Liver (tissue), 9 donors: ENCODE measurements around the gene ZNF862. TPM values are rescaled to one million over a fixed set of nuclear protein-coding genes. Genes with fewer than 3 reads are reported as not detected.
A peak's percentile ranks its signal among the peaks of the same experiment; 100 is the strongest.

Experiments
- DNase-seq: peaks from one replicate; pipeline ENCODE4 v3.0.0-alpha.2; 2017; ENCODE audit warnings: low spot score
- H3K27ac ChIP-seq, 2 donors: one replicate each; pipeline ENCODE4 v1.7.0; 2013; ENCODE audit warnings: inconsistent platforms in 2 of 2, low read length in 2 of 2, control low read depth in 1 of 2, low read depth in 1 of 2, mild to moderate bottlenecking in 1 of 2
- H3K27me3 ChIP-seq, 4 donors: one replicate each; pipeline versions ENCODE4 v1.6.1 to v1.7.0; 2013; ENCODE audit warnings: low read length in 3 of 4, inconsistent platforms in 1 of 4, mild to moderate bottlenecking in 1 of 4, moderate library complexity in 1 of 4; ENCODE audit not compliant: control insufficient read depth in 4 of 4, insufficient read depth in 4 of 4
- H3K36me3 ChIP-seq, 4 donors: one replicate each; pipeline versions ENCODE4 v1.6.1 to v1.7.0; 2013; ENCODE audit warnings: low read length in 3 of 4, mild to moderate bottlenecking in 3 of 4, low read depth in 1 of 4, moderate library complexity in 1 of 4; ENCODE audit not compliant: control insufficient read depth in 4 of 4, insufficient read depth in 3 of 4
- H3K4me1 ChIP-seq, 4 donors: one replicate each; pipeline versions ENCODE4 v1.6.1 to v1.7.0; 2013; ENCODE audit warnings: low read length in 3 of 4, mild to moderate bottlenecking in 3 of 4, moderate library complexity in 1 of 4; ENCODE audit not compliant: control insufficient read depth in 4 of 4, insufficient read depth in 4 of 4
- H3K4me3 ChIP-seq, 3 donors: one replicate each; pipeline versions ENCODE4 v1.6.1 to v1.7.0; 2013; ENCODE audit warnings: low read length in 3 of 3, control low read depth in 1 of 3, low read depth in 1 of 3, mild to moderate bottlenecking in 1 of 3
- H3K9ac ChIP-seq, 2 donors: one replicate each; pipeline ENCODE4 v1.7.0; 2013; ENCODE audit warnings: low read length in 2 of 2, mild to moderate bottlenecking in 2 of 2, moderate library complexity in 2 of 2, control low read depth in 1 of 2, low read depth in 1 of 2
- H3K9me3 ChIP-seq, 4 donors: one replicate each; pipeline versions ENCODE4 v1.6.1 to v1.7.0; 2013; ENCODE audit warnings: low read length in 3 of 4; ENCODE audit not compliant: control insufficient read depth in 4 of 4
- EGR1 ChIP-seq, 2 donors: IDR thresholded peaks; 2 replicates each; pipeline ENCODE4 v1.6.1; 2016 to 2018; ENCODE audit warnings: antibody characterized with exemption in 2 of 2, low read depth in 2 of 2
- FOXA2 ChIP-seq: IDR thresholded peaks from 2 replicates; pipeline ENCODE4 v1.6.1; 2016; ENCODE audit warnings: antibody characterized with exemption
- GABPA ChIP-seq, 2 donors: IDR thresholded peaks in 1 of 2; conservative IDR thresholded peaks in 1 of 2; 2 replicates each; pipeline ENCODE4 v1.6.1; 2016; ENCODE audit warnings: antibody characterized with exemption in 2 of 2, mild to moderate bottlenecking in 1 of 2, moderate library complexity in 1 of 2
- HNF4A ChIP-seq, 2 donors: conservative IDR thresholded peaks; 2 replicates each; pipeline ENCODE4 v1.6.1; 2016; ENCODE audit warnings: antibody characterized with exemption in 2 of 2, mild to moderate bottlenecking in 2 of 2
- JUND ChIP-seq, 2 donors: IDR thresholded peaks; 2 replicates each; pipeline ENCODE4 v1.6.1; 2016; ENCODE audit warnings: antibody characterized with exemption in 2 of 2
- NR2F2 ChIP-seq: IDR thresholded peaks from 2 replicates; pipeline ENCODE4 v1.6.1; 2016; ENCODE audit warnings: antibody characterized with exemption
- TAF1 ChIP-seq: conservative IDR thresholded peaks from 2 replicates; pipeline ENCODE4 v1.6.1; 2016; ENCODE audit warnings: antibody characterized with exemption, mild to moderate bottlenecking
- YY1 ChIP-seq: IDR thresholded peaks from 2 replicates; pipeline ENCODE4 v1.6.1; 2016; ENCODE audit warnings: antibody characterized with exemption, mild to moderate bottlenecking
- WGBS: extraction: QIAGEN DNeasy Blood & Tissue Kit; methylation state at CpG from one replicate; pipeline ENCODE4 v1.1.7; 2013; 5-methylcytosine and 5-hydroxymethylcytosine counted together
- polyA plus RNA-seq, 2 donors: library from polyadenylated mRNA; stranded (reverse) in 1 of 2; unstranded in 1 of 2; fragments of 200-250 nt in 1 of 2; fragments of >200 nt in 1 of 2; fragmentation: Nextera tagmentation in 1 of 2; extraction: Ambion mirVana in 1 of 2; gene quantifications; one replicate each; pipeline versions ENCODE4 v1.2.1 to v1.2.3, GENCODE V29; 2013 to 2015
- total RNA-seq, 2 donors: library from RNA; depleted of rRNA; stranded (reverse); fragments of >200 nt; gene quantifications; one replicate each; pipeline ENCODE4 v1.2.3, GENCODE V29; 2014
- TF ChIP-seq, protein P1 (sequence below): IDR thresholded peaks from 2 replicates; pipeline ENCODE4 v1.6.1; 2016; ENCODE audit warnings: antibody characterized with exemption, mild to moderate bottlenecking
- TF ChIP-seq, protein P2 (sequence below): IDR thresholded peaks from 2 replicates; pipeline ENCODE4 v1.6.1; 2016; ENCODE audit warnings: antibody characterized with exemption
- TF ChIP-seq, protein P3 (sequence below): IDR thresholded peaks from 2 replicates; pipeline ENCODE4 v1.6.1; 2016; ENCODE audit warnings: antibody characterized with exemption
- TF ChIP-seq, protein P4 (sequence below): fragments of 150-350 bp; IDR thresholded peaks from 2 replicates; pipeline ENCODE4 v1.5.1; 2017; ENCODE audit warnings: improper control_type of control experiment, low read depth, low read length; ENCODE audit not compliant: missing input control
- donor health status: healthy.
- donor health status: healthy.
- donor health status: healthy.
- donor health status: healthy.
- donor health status: healthy.

ZNF862 gene
- total and polyA plus RNA-seq, 4 donors = 1.9 to 9.4 (median 3.8) TPM

DNA sequence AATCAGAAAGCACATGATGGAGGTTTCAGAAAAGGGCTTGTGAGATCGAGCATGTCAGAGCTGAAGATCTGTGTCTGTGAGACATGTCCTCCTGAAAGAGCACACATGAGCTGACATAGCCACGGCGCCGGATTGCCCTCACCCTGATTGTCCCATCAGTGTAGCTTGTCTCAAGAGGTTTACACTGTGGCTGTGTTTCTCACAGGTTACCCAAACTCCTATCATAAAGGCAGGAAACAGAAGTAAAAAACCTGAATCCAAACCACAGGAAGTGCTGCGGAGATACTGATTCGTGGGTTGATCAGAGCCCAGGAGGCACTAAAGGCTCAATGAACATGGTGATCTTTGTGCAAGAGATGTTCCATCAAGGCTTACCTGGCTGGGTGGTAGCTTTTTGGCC is 31.7 kb downstream of the ZNF862 start (continued):
- TF ChIP-seq, protein P1, sequence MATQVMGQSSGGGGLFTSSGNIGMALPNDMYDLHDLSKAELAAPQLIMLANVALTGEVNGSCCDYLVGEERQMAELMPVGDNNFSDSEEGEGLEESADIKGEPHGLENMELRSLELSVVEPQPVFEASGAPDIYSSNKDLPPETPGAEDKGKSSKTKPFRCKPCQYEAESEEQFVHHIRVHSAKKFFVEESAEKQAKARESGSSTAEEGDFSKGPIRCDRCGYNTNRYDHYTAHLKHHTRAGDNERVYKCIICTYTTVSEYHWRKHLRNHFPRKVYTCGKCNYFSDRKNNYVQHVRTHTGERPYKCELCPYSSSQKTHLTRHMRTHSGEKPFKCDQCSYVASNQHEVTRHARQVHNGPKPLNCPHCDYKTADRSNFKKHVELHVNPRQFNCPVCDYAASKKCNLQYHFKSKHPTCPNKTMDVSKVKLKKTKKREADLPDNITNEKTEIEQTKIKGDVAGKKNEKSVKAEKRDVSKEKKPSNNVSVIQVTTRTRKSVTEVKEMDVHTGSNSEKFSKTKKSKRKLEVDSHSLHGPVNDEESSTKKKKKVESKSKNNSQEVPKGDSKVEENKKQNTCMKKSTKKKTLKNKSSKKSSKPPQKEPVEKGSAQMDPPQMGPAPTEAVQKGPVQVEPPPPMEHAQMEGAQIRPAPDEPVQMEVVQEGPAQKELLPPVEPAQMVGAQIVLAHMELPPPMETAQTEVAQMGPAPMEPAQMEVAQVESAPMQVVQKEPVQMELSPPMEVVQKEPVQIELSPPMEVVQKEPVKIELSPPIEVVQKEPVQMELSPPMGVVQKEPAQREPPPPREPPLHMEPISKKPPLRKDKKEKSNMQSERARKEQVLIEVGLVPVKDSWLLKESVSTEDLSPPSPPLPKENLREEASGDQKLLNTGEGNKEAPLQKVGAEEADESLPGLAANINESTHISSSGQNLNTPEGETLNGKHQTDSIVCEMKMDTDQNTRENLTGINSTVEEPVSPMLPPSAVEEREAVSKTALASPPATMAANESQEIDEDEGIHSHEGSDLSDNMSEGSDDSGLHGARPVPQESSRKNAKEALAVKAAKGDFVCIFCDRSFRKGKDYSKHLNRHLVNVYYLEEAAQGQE = no peak
- TF ChIP-seq HNF4A (conservative IDR thresholded peaks at IDR 0.05) = no peak
- TF ChIP-seq, protein P2, sequence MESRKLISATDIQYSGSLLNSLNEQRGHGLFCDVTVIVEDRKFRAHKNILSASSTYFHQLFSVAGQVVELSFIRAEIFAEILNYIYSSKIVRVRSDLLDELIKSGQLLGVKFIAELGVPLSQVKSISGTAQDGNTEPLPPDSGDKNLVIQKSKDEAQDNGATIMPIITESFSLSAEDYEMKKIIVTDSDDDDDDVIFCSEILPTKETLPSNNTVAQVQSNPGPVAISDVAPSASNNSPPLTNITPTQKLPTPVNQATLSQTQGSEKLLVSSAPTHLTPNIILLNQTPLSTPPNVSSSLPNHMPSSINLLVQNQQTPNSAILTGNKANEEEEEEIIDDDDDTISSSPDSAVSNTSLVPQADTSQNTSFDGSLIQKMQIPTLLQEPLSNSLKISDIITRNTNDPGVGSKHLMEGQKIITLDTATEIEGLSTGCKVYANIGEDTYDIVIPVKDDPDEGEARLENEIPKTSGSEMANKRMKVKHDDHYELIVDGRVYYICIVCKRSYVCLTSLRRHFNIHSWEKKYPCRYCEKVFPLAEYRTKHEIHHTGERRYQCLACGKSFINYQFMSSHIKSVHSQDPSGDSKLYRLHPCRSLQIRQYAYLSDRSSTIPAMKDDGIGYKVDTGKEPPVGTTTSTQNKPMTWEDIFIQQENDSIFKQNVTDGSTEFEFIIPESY = no peak
- TF ChIP-seq, protein P3, sequence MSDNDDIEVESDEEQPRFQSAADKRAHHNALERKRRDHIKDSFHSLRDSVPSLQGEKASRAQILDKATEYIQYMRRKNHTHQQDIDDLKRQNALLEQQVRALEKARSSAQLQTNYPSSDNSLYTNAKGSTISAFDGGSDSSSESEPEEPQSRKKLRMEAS = no peak

DNA sequence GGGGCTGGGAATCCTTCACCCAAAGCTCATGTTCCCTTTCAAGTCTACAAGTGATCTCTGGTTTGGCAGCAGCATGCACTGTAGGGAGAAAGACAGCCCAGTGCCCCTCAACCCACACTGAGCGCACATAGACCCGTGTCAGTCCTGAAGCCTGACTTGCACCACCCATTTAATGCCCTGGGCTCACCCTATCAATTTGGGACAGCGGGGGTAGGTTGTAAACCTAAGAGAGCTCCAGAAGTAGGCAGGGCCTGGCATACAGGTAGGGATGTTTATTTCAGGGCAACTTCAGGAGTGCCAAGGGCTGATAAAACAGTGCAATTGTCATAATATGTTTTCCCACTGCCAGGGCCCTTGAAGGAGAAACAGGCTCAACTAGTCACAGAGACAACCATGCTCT is 32.1 kb downstream of the ZNF862 start:
- H3K27ac ChIP-seq = no peak overlapping the region
- 89% methylated on average over 3 of the region's 3 CpGs for WGBS

More for the DNA sequence above, 32.1 kb downstream of the ZNF862 start:
- peak; percentile 16 for DNase-seq
- H3K9me3 ChIP-seq = no peaks in the 10 kb centered on the region
- H3K9ac ChIP-seq = no peak overlapping the region
- H3K36me3 ChIP-seq = no peaks in the 10 kb centered on the region
- H3K4me3 ChIP-seq = no peak overlapping the region
- H3K27me3 ChIP-seq = no peaks in the 10 kb centered on the region
- no peak for TF ChIP-seq GABPA (IDR thresholded peaks at IDR 0.05 in 1 of 2, conservative IDR thresholded peaks at IDR 0.05 in 1 of 2)
- no peak for TF ChIP-seq YY1
- TF ChIP-seq TAF1 = no peak
- TF ChIP-seq, protein P4, sequence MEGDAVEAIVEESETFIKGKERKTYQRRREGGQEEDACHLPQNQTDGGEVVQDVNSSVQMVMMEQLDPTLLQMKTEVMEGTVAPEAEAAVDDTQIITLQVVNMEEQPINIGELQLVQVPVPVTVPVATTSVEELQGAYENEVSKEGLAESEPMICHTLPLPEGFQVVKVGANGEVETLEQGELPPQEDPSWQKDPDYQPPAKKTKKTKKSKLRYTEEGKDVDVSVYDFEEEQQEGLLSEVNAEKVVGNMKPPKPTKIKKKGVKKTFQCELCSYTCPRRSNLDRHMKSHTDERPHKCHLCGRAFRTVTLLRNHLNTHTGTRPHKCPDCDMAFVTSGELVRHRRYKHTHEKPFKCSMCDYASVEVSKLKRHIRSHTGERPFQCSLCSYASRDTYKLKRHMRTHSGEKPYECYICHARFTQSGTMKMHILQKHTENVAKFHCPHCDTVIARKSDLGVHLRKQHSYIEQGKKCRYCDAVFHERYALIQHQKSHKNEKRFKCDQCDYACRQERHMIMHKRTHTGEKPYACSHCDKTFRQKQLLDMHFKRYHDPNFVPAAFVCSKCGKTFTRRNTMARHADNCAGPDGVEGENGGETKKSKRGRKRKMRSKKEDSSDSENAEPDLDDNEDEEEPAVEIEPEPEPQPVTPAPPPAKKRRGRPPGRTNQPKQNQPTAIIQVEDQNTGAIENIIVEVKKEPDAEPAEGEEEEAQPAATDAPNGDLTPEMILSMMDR = no peak
- no peak for TF ChIP-seq EGR1 (IDR thresholded peaks at IDR 0.05; ENCODE audit: low read depth in 2 of 2)
- no peak for TF ChIP-seq JUND (IDR thresholded peaks at IDR 0.05)
- TF ChIP-seq, protein P2 = no peak
- no peak for TF ChIP-seq NR2F2
- TF ChIP-seq, protein P1 = no peak
- no peak for TF ChIP-seq FOXA2
- peaks cover 2 to 29% (median 22%) of the 10 kb centered on the region in 4 donors for H3K4me1 ChIP-seq
